CD4-positive, alpha-beta T cell treated with Interleukin-6 at 100 ng/mL for 8 hours (primary cell): ENCODE measurements around the gene YBX1.
"Not testable (repeated sequence)": the region's sequence is repeated elsewhere in the genome, so short reads cannot be mapped to it uniquely, and the experiment has no call there.

Source experiments
- DNase-seq: peaks from one replicate; pipeline ENCODE4 v3.0.0-alpha.2; 2020; ENCODE audit warnings: mixed read lengths, low spot score

YBX1 gene

GRCh38 chr1:42689912-42690311, 7.7 kb downstream of the YBX1 start:
- DNase-seq, result no peak

GRCh38 chr1:42690477-42691156, 8.4 kb downstream of the YBX1 start:
- no peak for DNase-seq

DNA sequence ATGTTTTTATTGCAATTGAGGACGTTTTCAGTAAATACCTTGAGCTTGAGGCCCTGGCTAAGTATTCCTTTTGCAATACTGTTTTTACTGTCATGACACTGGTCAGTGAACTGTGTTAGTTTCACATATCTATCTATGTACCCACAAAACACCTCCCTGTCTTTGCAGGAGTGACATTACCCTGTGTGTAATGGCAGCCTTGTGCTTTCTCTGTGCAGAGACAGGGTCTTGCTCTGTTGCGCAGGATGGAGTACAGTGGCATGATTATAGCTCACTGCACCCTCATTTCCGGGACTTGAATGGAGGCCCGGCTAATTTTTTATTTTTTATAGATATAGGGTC, 8.9 kb downstream of the YBX1 start:
- no peak for DNase-seq

GRCh38 chr1:42692461-42692860, 10.2 kb downstream of the YBX1 start:
- no peak for DNase-seq

DNA sequence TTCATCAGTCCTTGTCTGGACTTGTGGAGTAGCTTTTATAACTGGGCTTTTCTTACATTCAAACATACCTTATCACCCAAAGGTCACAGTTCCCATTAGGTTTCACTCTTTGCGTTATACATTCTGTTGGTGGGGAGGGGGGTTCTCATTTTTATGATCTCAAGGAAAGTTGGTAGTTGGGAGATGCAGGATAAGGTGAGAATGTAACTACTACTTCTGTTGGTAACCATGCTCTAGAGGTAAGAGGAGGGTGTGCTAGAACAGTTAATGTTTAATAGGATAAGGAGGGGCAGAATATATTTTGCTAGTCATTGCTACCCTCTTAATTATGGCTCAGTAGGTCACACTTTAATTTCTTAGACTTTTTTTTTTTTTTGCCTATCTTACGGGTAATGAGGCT, 10.7 kb downstream of the YBX1 start:
- DNase-seq, result no peak

DNA sequence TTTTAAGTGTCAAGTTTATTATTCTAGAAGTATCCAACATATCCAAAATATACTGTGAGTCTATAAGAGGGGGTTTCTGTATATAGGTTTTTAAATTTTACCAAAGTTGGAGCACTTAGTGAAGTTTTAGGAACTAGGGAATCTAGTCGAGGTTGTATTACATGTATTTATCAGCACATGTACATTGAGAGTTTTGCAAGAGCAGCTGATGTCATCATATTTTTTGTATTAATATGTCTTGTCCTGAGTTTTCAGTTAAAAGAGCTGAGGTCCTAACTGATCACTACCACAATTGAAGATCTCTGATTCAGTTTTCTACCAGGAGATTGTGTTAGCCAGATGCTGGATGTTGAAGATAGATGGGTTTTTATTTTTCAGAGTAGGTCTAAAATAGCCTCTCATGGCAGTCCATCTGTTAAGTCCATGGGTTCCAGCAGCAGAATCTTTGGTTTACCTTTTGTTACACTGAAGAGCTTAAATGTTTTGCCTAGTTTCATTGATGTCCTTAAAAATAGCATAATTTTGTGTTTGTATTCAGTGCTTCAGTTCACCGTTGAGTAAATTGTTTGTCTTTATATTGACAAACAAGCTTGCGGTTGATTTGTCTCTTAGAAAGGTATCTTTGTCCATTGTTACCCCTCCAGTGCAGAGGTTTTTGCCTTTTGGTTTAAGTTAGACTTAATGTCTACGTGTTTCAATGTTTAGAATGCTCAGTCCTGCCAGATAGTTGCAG, 16.0 kb downstream of the YBX1 start:
- DNase-seq, result no peak

GRCh38 chr1:42700006-42700405, 17.8 kb downstream of the YBX1 start:
- no peak for DNase-seq

DNA sequence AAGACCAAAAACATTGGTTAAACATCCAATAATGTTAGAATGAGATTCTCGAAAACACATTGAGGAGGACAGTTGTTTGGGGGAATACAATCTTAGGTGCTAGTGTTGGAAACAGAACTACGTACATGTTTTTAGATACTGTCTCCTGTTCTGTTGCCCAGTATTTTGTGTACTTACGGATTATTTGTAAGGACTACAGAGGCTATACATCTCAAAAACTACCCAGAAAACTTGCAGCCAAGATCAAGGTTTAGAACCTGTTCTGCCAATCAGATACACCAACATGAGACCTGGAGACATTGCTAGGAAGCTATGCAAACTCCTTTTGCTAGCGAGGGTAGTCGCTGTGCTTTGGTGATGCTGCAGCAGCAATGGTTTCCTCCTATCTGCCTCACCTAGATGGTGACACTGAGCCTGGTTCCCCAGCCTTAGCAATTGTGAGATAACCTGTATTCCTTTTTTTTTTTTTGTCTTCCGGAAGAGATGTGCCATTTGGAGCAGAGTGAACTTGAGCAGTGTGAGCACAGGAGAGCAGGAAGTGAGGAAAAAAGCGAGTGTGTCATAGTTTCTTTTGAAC, 21.8 kb downstream of the YBX1 start:
- DNase-seq, result no peak

DNA sequence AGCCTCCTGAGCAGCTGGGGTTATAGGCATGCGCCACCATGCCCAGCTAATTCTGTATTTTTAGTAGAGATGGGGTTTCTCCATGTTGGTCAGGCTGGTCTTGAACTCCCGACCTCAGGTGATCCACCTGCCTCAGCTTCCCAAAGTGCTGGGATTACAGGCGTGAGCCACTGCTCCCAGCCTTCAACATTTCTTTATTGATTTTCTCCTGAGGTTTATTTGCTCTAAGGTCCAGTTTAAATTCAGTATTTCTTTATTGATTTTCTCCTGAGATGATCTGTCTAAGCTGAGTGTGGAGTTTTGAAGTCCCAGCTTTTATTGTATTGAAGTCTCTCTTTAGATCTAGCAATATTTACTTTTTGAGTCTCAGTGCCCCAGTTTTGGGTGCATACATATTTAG, 30.6 kb downstream of the YBX1 start:
- not testable (repeated sequence) for DNase-seq

DNA sequence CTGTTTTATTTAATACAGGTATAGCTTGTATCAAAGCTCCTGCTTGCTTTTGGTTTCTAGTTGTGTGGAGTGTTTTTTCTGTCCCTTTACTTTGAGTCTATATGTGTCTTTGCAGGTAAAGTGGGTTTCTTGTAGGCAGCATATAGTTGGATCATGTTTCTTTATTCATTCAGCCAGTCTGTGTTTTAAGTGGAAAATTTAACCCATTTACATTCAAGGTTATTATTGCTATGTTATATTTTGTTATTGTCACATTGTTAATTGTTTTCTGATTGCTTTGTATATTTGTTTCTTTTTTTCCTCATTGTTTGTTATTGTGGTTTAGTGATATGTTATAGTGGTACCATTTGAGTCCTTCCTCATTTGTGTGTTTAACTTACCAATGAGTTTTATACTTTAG, 31.1 kb downstream of the YBX1 start:
- DNase-seq, result no peak

- not testable (repeated sequence) for DNase-seq
Observed at GRCh38 chr1:42714441-42714840, 32.2 kb downstream of the YBX1 start.

- DNase-seq, result no peak
Observed at GRCh38 chr1:42720868-42721267, 38.6 kb downstream of the YBX1 start.

- DNase-seq, result no peak
Observed at GRCh38 chr1:42721926-42722325, 39.7 kb downstream of the YBX1 start.

DNA sequence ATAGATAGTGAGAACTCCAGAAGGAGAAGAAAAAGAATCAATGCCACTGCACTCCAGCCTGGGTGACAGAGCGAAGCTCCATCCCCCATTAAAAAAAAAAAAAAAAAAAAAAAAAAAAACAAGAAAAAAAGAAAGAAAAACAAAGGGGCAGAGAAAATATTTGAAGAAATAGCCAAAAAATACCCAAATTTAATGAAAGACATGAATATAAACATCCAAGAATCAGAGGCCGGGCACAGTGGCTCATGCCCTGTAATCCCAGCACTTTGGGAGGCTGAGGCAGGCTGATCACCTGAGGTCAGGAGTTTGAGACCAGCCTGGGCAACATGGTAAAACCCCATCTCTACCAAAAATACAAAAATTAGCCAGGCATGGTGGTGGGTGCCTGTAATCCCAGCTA, 40.2 kb downstream of the YBX1 start:
- DNase-seq, result not testable (repeated sequence)

GRCh38 chr1:42723511-42723910, 41.3 kb downstream of the YBX1 start:
- no peak for DNase-seq

DNA sequence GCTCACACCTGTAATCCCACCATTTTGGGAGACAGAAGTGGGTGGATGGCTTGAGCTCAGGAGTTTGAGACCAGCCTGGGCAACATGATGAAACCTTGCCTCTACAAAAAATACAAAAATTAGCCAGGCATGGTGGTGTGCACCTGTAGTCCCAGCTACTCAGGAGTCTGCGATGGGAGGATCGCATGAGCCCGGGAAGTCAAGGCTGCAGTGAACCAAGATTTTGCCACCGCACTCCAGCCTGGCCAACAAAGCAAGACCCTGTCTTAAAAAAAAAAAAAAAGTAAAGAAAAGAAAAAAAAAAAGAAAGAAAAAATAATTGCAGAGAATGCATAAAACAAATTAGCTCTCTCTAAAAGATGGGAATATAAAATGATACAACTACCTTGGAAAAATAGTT, 43.6 kb downstream of the YBX1 start:
- not testable (repeated sequence) for DNase-seq

DNA sequence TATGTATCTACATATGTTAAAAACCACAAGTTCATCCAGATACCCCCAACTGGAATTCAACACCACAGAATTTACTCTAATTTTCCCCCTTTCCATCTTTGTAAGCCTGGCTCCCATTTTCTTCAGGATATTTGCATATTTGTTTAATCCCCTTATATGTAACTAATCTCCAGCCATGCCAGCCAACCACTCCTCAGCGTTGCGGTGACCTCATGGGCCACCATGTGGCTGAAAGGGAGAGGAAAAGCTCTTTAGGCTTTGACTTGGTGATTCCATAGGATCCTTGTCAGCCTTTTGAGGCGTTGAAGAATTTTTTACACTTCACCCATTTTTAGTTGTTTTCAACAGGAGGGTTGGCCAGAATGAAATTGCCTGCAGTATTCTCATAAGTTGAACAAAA, 47.8 kb downstream of the YBX1 start:
- DNase-seq, result no peak

DNA sequence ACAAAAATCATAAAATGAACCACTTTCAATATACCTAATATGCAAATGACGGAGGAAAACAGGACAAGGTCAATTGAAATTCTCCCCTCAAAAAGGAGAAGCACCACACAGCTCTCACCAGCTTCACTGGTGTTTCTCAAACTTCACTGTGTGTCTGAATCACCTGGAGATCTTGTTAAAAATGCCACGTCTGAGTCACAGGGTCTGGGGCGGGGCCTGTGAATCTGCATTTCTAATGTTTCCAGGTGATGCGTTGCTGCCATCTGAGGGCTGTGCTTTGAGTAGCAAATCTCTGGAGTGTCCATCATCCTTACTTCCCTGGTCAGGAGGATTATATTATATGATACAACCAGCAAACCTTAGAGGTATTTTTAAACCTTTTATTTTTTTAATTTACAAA, 48.8 kb downstream of the YBX1 start:
- no peak for DNase-seq

- no peak for DNase-seq
Observed at GRCh38 chr1:42731585-42731984, 49.4 kb downstream of the YBX1 start.

DNA sequence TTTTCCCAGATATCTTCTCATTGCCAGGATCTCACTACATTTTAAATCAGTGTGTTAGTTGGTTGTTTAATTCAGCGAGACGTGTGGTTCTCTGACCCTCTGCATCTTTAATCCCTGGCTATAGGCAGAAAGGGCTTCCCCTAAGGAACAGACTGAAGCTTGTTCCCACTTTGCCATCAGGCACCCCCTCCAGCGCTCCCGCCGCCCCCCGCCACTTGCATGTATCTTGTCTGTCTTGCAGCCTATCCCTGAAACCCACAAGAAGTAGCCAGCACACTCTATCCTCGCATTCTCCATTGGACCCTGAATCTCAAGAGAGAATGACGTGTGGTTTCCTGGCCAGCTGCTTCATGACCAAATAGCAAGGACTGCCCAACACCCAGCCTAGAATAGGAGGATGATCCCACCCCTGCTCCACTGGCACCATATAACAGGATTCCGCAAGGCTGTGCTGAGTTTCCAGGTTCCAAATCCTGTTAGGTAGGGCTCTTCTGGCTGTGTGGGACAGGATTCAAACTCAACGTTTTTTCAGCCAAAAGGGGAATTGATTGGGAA, 50.0 kb downstream of the YBX1 start:
- no peak for DNase-seq

GRCh38 chr1:42733415-42734200, 51.4 kb downstream of the YBX1 start:
- DNase-seq, result no peak

- no peak for DNase-seq
Observed at GRCh38 chr1:42734201-42735035, 52.2 kb downstream of the YBX1 start.
